GM18861 (cell line): ENCODE results near the gene NELFCD.

Experiments
- ATAC-seq: cut with Tn5 transposase; IDR thresholded peaks from one replicate; pipeline ENCODE4 v1.9.1; 2021; ENCODE audit not compliant: unreplicated experiment

NELFCD gene

DNA sequence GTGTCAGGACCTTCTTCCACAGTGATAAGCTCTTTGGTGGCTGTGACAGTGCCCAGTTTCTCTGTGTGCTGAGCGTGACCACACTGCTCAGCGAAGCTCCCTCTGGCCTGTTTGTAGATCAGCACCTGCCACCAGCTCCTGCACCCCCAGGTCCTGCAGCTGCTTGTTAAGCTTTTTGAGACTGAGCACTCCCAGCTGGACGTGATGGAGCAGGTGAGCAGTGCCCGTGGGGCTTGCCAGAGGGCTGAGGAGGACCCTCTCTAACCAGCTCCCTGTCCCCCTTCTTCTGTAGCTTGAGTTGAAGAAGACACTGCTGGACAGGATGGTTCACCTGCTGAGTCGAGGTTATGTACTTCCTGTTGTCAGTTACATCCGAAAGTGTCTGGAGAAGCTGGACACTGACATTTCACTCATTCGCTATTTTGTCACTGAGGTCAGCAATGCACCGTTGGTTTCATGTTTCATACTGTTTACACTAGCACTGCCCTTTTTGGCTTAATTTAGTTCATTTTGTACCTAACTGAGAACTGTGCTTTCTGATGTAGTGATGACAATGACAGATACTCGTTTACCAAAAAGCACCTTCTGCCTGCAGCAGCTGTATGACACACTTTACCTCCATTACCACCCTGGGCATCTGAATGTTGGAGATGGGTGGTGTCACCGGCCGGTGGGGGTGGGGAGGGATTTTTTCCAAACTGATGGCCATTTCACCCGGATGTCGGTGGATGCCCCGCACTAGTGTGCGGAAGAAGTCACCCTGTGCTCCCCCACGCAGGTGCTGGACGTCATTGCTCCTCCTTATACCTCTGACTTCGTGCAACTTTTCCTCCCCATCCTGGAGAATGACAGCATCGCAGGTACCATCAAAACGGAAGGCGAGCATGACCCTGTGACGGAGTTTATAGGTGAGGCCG lies 12.5 kb downstream of the NELFCD start:
- ATAC-seq: peak; percentile 53

DNA sequence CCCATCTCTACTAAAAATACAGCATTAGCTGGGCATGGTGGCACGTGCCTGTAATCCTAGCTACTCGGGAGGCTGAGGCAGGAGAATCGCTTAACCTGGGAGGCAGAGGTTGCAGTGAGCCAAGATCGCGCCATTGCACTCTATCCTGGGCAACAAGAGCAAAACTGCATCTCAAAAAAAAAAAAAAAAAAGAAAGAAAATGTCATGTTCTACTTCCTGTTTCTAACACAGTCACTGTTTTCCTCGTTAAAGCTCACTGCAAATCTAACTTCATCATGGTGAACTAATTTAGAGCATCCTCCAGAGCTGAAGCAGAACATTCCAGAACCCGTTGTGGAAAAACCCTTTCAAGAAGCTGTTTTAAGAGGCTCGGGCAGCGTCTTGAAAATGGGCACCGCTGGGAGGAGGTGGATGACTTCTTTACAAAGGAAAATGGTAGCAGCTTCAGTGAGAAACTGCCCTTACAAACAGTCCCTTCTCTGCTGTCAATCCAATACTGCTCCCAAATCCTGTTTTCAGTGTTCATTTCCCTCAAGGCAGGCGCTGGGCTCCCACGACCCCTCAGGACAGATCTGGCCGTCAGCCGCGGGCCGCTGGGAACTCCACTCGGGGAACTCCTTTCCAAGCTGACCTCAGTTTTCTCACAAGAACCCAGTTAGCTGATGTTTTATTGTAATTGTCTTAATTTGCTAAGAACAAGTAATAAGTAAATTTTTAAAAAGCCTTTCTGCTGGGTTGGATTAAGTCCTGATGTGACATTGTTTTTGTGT lies 13.5 kb downstream of the NELFCD start:
- ATAC-seq: no peak

DNA sequence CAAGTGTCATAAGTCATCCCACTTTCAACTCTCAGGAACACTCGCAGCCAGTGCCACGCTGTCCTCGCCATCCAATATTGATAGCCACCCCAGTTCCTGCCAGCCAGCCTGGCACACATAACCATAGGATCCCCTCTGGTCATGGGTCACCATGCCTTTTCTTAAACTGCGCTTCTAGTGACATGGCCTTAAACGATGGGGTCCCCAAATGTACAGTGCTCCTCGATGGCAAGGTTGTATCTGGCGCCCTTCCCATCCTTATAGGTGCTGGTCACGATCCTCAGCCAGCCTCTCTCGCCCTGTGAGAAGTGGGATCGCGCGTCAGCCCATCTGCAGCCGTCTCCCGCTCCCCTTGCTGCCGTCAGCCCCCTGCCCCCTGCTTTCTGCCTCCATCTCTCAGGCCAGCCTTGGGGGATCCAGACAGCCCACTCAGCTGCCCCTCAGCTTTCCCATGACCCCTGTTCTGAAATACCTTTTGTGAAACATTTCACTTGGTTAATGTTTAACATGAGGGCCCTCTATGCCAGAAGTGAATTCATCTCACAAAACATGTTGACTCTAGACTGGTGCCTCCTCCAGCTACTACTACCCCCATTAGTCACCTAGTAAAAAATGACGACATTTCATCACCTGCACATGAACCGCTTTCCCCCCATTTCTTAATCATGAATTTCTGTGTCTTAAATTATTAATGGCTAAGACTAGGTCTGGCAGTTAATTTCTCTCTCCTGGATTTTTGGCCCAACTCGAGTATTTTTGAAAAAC lies 14.6 kb downstream of the NELFCD start:
- no peak for ATAC-seq

DNA sequence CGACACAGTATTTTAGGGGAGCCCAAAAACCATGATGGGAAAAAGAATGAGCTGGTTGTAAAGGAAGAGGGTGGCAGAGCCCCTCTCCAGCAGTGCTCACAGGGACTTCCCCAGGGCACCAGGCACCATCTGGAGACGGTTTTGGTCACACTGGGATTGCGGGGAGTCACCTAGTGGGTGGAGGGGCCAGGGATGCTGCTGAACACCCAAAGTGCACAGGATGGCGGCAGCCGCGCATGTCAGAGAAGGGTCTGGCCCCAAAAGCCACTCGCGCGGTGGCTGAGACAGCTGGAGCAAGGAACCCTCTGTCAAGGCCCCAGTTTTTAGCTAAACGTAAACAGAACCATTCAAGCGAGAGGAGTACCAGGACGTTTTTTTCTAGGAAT lies 15.2 kb downstream of the NELFCD start:
- no peak for ATAC-seq

DNA sequence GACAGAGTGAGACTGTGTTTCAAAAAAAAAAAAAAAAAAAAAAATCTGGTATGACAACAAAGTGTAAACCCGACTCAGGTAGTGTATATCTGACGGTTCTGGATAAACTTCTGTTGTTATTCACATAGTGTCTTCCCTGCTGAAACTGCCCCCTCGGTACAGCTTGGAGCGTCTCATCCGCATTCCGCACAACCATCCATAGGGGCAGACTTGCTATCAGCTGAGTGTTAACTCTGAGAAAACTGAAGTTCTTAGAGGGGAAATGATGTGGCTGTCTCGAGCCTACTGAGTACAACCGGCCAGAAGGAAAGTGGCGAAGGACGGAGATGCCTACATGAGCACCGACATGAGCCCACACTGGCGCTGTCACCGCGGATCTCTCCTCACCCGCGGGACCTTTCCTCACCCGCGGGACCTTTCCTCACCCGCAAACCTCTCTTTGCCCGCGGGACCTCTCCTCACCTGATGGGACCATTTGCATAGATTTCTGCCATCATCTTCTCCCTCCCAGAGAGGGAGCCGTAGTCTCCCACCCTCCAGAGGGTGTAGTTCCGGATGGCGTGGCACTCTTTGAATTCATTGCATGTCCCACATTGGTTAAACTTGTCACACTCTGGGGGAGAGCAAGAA lies 16.2 kb downstream of the NELFCD start:
- ATAC-seq: no peak

DNA sequence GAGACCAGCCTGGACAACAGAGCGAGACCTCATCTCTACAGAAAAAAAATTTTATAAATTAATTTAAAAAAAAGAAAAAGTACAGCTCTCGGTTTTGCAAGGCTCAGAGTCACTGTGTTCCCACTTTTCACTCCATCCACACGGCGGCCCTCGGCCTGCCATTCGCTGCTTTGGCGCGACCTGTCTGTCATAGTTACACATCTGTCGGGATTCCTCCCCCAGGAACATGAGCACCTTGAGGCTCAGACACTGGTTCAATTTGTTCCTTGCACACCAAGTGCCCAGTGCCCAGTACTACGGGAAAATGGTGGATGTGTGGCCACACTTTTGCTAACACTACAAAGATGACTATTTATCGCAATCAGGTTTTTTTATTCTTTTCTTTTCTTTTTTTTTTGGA lies 17.6 kb downstream of the NELFCD start:
- no peak for ATAC-seq

DNA sequence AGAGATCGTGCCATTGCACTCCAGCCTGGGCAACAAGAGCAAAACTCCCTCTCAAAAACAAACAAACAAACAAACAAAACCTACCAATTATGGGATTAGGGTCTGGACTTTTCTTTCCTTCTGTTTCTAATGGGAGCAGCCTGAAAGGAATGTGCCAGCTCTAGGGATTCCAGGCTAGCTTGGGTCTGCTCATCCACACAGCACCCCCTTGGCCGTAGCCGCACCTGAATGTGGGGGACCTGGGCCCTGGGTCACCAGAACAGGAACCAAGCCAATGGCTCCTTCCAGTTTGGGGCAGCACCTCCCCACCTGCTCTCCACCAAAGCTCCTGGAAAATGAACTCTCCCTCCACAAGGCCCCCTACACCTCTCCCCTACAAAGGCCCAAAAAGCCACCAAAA lies 19.3 kb downstream of the NELFCD start:
- no peak for ATAC-seq

DNA sequence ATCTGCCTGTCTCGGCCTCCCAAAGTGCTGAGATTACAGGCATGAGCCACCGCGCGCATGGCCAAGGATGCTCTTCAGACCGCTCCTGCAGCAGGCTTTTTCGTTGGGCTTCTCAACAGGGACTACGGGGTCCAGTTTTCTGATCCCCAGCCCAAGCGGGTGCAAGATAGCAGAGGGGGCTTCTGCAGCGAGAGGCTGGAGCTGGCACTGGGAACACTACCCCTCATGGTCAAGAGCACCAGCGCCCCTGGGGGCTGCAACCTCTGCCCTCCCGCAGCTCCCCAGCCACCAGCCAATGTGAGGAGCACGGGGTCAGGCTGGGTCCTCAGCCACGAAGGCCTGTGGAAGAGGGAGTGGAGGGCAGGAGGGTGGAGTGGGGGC lies 20.0 kb downstream of the NELFCD start:
- ATAC-seq: no peak

DNA sequence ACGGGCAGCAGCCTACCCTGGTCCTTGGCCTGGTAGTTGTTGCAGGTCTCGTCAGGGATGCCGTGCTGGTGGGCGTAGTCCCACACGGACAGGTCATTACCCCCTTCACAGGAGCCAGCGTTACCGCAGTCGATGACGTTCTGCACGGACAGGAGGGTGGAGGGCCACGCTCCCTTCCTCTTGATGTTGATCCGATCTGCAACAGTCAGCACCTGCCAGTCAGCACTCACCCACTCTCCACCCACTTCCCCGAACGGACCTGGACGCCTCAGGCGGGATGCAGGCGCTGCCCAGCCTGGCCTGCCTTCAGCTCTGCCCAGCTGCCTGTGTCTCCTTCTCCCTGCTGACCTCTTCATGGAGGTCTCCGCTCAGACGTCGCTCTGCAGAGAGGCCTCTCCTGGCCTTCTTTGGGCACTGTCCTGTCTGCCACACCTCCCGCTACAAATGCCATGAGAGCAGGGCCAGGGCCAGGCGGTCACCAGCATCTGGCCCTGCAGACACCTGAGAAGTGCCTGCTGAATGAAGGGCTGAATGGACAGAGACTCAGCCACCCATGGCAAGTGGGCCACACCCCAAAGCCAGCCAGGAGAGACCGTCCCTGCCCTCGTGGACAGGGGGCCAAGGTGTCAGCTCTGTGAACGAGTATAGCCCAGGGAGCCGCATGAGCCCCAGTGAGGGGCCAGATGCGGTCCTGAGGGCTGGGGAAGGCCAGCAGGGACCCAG lies 20.6 kb downstream of the NELFCD start:
- ATAC-seq: no peak

- no peak for ATAC-seq
Measured at GRCh38 chr20:59002388-59002787, 21.3 kb downstream of the NELFCD start.

DNA sequence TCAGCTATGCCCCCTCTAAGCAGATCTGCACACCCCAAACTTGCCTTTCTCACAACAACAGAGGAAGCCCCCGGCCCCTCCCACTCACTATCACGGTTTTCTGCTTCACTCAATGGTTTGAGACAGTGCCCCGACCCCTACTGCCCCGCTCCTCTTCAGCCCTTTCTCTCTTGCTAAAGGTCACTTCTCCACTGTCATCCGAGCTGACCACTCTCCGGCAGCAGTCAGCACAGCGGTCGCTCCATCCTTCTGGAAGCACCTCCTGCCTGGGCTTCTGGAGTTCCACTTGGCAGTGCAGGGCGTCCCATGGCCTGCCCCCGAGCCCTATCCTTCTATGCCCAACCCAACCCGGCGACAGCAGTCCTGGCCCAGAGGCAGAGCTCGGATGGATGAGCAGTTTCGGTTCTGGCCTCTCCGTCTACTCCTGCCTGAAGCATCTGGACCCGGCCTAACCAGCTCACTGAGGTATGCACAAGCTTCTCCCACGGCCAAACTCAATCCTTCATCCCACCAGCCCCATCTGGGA lies 21.9 kb downstream of the NELFCD start:
- no peak for ATAC-seq

DNA sequence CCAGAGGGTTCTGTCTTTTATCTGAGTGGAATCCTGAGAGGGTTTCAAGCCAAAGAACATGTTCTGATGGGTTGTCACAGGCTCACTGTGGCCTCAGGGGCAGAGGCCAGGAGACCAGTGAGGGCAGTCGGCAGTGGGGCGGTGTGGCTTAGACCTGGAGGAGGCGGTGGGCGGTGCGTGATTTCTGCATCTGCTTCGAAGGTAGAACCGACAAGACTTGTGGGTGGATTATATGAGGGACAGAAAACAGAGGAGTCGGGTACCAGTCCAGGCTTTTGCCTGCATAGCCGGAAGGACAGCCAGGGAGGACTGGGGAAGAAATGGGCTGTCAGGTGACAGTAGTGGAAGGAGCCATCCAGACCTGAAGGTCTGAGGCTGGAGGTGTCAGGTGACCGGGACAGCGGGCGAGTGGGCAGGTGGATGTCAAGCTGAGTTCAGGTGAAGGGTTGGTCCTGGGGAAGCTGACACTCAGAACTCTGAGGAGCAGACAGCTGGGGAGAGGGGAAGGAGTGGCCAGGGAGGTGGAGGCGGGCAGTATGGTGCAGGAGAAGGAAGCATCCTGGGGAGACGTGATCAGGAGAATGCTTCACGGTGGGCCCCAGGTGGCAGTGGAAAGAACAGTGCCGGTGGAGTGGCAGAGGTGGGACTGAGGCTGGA lies 22.9 kb downstream of the NELFCD start:
- no peak for ATAC-seq

DNA sequence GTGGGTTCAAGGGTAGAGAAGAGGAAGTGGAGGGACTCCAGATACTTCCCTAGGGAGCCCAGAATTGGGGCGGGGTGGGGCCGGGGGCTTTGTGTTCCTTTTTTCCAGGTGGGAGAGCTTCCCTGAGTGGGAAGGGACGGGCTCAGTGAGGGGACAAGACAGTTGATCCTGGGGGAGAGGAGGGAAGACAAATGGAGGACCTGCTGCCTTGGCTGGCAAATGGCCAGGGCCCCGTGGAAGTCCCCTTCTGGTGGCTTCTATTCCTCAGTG lies 23.4 kb downstream of the NELFCD start:
- ATAC-seq: no peak

DNA sequence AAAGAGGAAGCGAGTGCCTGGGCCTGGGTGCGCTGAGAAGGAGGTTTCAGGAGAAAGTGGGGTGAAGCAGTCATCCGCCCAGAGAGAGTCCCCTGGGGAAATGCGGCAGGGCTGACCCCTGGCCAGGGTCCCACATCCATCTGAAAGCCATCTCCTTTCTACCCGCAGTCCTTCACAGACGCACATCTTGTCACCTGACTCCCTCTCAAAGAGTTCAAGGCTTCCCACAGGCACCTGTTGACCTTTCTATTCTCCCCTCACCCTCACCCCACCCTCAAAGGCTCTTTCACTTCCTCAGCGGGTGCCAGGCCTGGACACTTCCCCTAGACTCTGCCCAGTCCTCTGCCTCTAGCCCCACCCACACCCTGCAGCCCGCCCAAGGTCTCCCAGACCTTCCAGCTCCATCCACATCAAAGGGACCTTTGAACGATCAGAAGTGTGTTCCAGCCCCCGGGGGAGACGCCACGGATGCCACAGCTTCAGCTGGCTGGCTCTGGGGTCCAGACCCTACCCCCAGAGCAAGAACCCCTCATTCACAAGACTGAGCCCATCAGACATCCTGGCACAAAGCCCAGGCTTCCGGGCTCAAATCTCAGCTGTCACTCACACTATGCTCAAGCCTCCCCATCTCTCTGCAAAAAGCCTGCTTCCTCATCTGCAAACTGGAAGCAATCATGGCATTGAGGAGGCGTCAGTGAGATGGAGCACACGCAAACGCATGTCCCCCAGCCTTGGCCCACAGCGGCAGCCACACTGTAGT lies 23.9 kb downstream of the NELFCD start:
- peak; percentile 61 for ATAC-seq

- no peak for ATAC-seq
Measured at GRCh38 chr20:59005523-59006166, 24.6 kb downstream of the NELFCD start.

DNA sequence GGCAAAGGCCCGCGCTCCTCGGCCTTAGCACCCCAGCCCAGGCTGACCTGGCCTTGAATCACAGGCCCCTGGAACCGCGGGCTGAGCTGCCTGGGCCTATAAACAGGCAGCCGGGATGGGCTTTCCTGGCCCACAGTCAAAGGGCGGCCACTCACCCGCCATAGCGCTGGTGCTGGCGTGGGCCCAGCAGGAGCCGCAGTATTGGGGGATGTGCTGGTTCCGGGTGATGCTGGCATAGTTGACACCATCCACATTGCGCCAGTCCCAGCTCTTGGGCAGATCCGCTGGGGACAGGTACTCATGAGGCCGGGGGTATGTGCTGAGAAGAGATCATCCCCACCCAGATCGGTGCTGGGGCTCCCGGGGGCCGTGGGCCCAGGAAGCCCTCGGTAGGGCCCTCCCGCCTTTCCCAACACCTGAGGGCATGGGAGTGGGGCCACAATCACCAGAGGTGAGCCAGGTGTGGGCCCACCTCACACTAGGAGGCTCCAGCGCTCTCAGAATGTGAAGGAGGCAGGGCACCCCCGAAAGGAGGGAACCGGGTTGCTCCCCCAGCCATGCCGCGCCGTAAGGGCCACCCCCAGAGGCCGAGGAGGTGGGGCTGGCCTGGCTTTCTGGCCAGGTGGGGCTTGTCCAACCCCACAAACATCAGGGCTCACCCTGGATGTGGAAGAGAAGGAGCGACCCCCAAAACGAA lies 25.3 kb downstream of the NELFCD start:
- no peak for ATAC-seq

DNA sequence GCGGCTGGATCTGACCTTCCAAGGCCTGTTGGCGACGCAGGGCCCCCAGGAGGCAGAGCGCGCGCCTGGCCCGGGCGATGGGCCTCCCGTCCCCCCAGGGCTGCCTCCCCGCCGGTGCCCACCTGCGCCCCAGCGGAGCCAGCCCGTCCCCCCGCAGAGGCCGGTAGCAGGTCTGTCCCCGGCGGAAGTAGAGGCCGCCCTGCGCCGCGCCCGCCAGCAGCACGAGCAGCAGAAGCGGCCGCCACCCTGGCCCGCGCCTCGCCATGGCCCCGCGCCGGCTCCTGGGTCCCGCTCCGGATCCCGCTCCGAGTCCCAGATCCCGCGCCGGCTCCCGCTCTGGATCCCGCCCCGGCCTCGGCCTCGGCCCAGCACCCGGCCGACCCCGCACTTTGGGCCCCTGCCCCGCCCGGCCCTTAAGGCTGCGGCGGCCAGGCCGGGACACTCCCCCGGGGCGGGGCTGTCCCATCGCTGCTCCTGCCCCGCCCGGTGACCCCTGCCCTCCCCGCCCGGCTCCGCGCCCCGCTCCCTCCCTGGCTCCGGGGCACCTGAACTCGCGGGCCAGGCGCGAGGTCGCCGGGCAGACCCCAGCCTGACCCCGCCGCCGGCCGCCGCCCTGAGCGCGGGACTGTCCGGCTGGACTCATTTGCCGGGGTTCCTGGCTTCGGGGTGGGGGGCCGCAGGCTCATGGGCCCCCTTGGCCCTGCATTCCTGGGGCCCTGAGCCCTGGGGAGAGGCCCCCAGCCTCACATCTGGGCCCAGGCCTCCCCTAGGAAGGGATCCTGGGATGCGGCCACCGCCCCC lies 26.0 kb downstream of the NELFCD start, which contains the start of gene CTSZ:
Gene CTSZ, minus strand, starts transcription at position 391 of the 801 bp plus-strand sequence. Its CDS starts 126 bp downstream, at position 265.
- no peak for ATAC-seq
